H9 (cell line): ENCODE measurements around the gene TRIM39. TPM values are rescaled to one million over a fixed set of nuclear protein-coding genes. Genes with fewer than 3 reads are reported as not detected.

Source experiments
- DNase-seq: peaks from one replicate; pipeline ENCODE4 v3.0.0-alpha.2; 2017
- H2AFZ ChIP-seq: one replicate; pipeline ENCODE4 v1.6.1; 2013; ENCODE audit warnings: mild to moderate bottlenecking, low read length, control low read depth, moderate library complexity
- H2AK5ac ChIP-seq: 2 replicates; pipeline ENCODE4 v1.6.1; 2013; ENCODE audit warnings: low read length, control low read depth, mixed read lengths; ENCODE audit not compliant: insufficient read length
- H2BK120ac ChIP-seq: one replicate; pipeline ENCODE4 v1.6.1; 2013; ENCODE audit warnings: low read depth, mild to moderate bottlenecking, low read length, control low read depth, inconsistent platforms; ENCODE audit not compliant: poor library complexity, severe bottlenecking
- H2BK12ac ChIP-seq: 2 replicates; pipeline ENCODE4 v1.6.1; 2013; ENCODE audit warnings: low read length, control low read depth, mixed read lengths, low read depth; ENCODE audit not compliant: insufficient read length
- H2BK15ac ChIP-seq: 2 replicates; pipeline ENCODE4 v1.6.1; 2013; ENCODE audit warnings: low read depth, low read length, control low read depth
- H2BK20ac ChIP-seq: one replicate; pipeline ENCODE4 v1.6.1; 2013; ENCODE audit warnings: low read depth, mild to moderate bottlenecking, low read length, control low read depth, inconsistent platforms; ENCODE audit not compliant: poor library complexity, severe bottlenecking
- H2BK5ac ChIP-seq: 2 replicates; pipeline ENCODE4 v1.6.1; 2013; ENCODE audit warnings: low read length, control low read depth, mixed read lengths; ENCODE audit not compliant: insufficient read length
- H3K14ac ChIP-seq: 2 replicates; pipeline ENCODE4 v1.6.1; 2013; ENCODE audit warnings: low read length, control low read depth; ENCODE audit not compliant: insufficient read depth
- H3K18ac ChIP-seq: 2 replicates; pipeline ENCODE4 v1.6.1; 2013; ENCODE audit warnings: low read depth, mild to moderate bottlenecking, mixed read lengths, low read length, control low read depth; ENCODE audit not compliant: insufficient read length
- H3K23ac ChIP-seq: 2 replicates; pipeline ENCODE4 v1.6.1; 2013; ENCODE audit warnings: low read length, control low read depth, mixed read lengths, low read depth; ENCODE audit not compliant: insufficient read length
- H3K23me2 ChIP-seq: 2 replicates; pipeline ENCODE4 v1.6.1; 2013; ENCODE audit warnings: low read depth, mild to moderate bottlenecking, mixed read lengths, low read length, control low read depth; ENCODE audit not compliant: insufficient read length, poor library complexity, severe bottlenecking
- H3K27ac ChIP-seq: 2 replicates; pipeline ENCODE4 v1.5.1; 2013; ENCODE audit warnings: low read length, control low read depth, mixed read lengths, low read depth; ENCODE audit not compliant: insufficient read length
- H3K27me3 ChIP-seq: 2 replicates; pipeline ENCODE4 v1.6.1; 2013; ENCODE audit warnings: low read length, control low read depth, inconsistent platforms; ENCODE audit not compliant: insufficient read depth
- H3K4ac ChIP-seq: 2 replicates; pipeline ENCODE4 v1.6.1; 2013; ENCODE audit warnings: low read depth, mild to moderate bottlenecking, control low read depth, inconsistent platforms, low read length, moderate library complexity
- H3K4me1 ChIP-seq: 2 replicates; pipeline ENCODE4 v1.6.1; 2013; ENCODE audit warnings: low read length, control low read depth, inconsistent platforms; ENCODE audit not compliant: insufficient read depth
- H3K4me2 ChIP-seq: 2 replicates; pipeline ENCODE4 v1.6.1; 2013; ENCODE audit warnings: low read length, control low read depth, mixed read lengths; ENCODE audit not compliant: insufficient read length, insufficient read depth
- H3K56ac ChIP-seq: 2 replicates; pipeline ENCODE4 v1.6.1; 2013; ENCODE audit warnings: low read depth, mild to moderate bottlenecking, mixed read lengths, low read length, control low read depth; ENCODE audit not compliant: insufficient read length
- H3K79me1 ChIP-seq: 2 replicates; pipeline ENCODE4 v1.6.1; 2013; ENCODE audit warnings: low read depth, mild to moderate bottlenecking, moderate library complexity, low read length, control low read depth, inconsistent platforms; ENCODE audit not compliant: insufficient read depth, poor library complexity, severe bottlenecking
- H3K79me2 ChIP-seq: 2 replicates; pipeline ENCODE4 v1.6.1; 2013; ENCODE audit warnings: low read length, control low read depth, inconsistent platforms; ENCODE audit not compliant: insufficient read depth
- H3K9ac ChIP-seq: 2 replicates; pipeline ENCODE4 v1.6.1; 2013; ENCODE audit warnings: low read length, control low read depth, mixed read lengths; ENCODE audit not compliant: insufficient read length; ENCODE audit errors: extremely low read depth
- H3K9me3 ChIP-seq: one replicate; pipeline ENCODE4 v1.6.1; 2013; ENCODE audit warnings: low read depth, low read length, inconsistent platforms; ENCODE audit not compliant: control insufficient read depth
- H3T11ph ChIP-seq: one replicate; pipeline ENCODE4 v1.6.1; 2013; ENCODE audit warnings: mild to moderate bottlenecking, low read length, control low read depth, inconsistent platforms
- H4K20me1 ChIP-seq: one replicate; pipeline ENCODE4 v1.6.1; 2013; ENCODE audit not compliant: control insufficient read depth, insufficient read length, insufficient read depth
- H4K5ac ChIP-seq: 2 replicates; pipeline ENCODE4 v1.6.1; 2013; ENCODE audit warnings: low read depth, mild to moderate bottlenecking, mixed read lengths, low read length, control low read depth; ENCODE audit not compliant: insufficient read length
- H4K8ac ChIP-seq: replicated peaks from 2 replicates; pipeline ENCODE4 v1.6.1; 2013; ENCODE audit warnings: low read length, control low read depth, mixed read lengths, low read depth; ENCODE audit not compliant: insufficient read length
- H4K91ac ChIP-seq: 2 replicates; pipeline ENCODE4 v1.6.1; 2013; ENCODE audit warnings: low read depth, mild to moderate bottlenecking, moderate library complexity, mixed read lengths, low read length, control low read depth; ENCODE audit not compliant: insufficient read length
- H3K27ac Mint-ChIP-seq, 3 experiments: 2 replicates in 2 of 3; 3 replicates in 1 of 3; pipeline ENCODE4 v1.8.0; 2020 to 2021; ENCODE audit warnings: mixed read lengths in 3 of 3, mild to moderate bottlenecking in 1 of 3, moderate library complexity in 1 of 3
- H3K27me3 Mint-ChIP-seq: 2 replicates; pipeline ENCODE4 v1.8.0; 2021; ENCODE audit warnings: low read depth, mild to moderate bottlenecking, moderate library complexity, mixed read lengths
- H3K36me3 Mint-ChIP-seq, 3 experiments: 2 replicates in 2 of 3; 3 replicates in 1 of 3; pipeline ENCODE4 v1.8.0; 2020 to 2021; ENCODE audit warnings: low read depth in 3 of 3, mixed read lengths in 3 of 3; ENCODE audit not compliant: insufficient read depth in 1 of 3
- H3K4me1 Mint-ChIP-seq, 2 experiments: 2 replicates each; pipeline ENCODE4 v1.8.0; 2020; ENCODE audit warnings: mixed read lengths in 2 of 2
- H3K4me3 Mint-ChIP-seq, 2 experiments: 2 replicates in 1 of 2; 3 replicates in 1 of 2; pipeline ENCODE4 v1.8.0; 2020 to 2021; ENCODE audit warnings: mild to moderate bottlenecking in 2 of 2, mixed read lengths in 2 of 2, moderate library complexity in 1 of 2
- H3K9me3 Mint-ChIP-seq, 2 experiments: 2 replicates in 1 of 2; 3 replicates in 1 of 2; pipeline ENCODE4 v1.8.0; 2020; ENCODE audit warnings: mild to moderate bottlenecking in 2 of 2, mixed read lengths in 2 of 2, moderate library complexity in 1 of 2
- WGBS: extraction: QIAGEN DNeasy Blood & Tissue Kit; methylation state at CpG from one replicate; pipeline ENCODE4 v1.1.7; 2013; ENCODE audit warnings: missing lambda C conversion rate, low lambda C conversion rate, mixed read lengths; ENCODE audit not compliant: insufficient read length; ENCODE audit errors: extremely low coverage; 5-methylcytosine and 5-hydroxymethylcytosine counted together
- total RNA-seq: library from RNA; stranded (reverse); gene quantifications from 2 replicates; pipeline ENCODE4 v1.2.1, GENCODE V29; 2021
- TF ChIP-seq, protein P1 (sequence below): fragments of 200-600 bp; sonication (generic); conservative IDR thresholded peaks from 3 replicates; pipeline ENCODE4 v1.8.0; 2021; ENCODE audit warnings: antibody characterized with exemption, mild to moderate bottlenecking

The TRIM39 gene
- total RNA-seq, 1 experiment from 2014 or later, result 26.2 TPM

DNA sequence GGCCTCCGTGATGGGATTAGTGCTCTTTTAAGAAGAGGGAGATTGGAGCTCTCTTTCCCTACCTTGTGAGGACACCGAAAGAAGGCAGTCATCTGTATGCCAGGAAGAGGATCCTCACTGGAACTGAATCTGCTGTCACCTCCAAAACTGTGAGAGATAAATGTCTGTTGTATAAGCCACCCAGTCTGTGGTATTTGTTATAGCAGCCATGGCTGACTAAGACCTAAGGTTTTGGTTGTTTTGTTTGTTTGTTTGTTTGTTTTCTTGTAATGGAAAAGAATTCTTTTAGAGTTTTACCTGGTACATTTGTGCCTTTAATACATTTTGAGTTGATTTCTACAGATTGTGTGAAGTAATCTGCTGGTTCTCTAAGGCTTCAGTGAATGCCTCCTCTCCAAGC lies 25.8 kb downstream of the TRIM39 start:
- Mint-ChIP-seq H3K4me1 (peaks cover 5 to 6% of the 10 kb centered on the region in 2 experiments), H3K36me3 (peaks cover 0 to 2% (median 0%) of the 10 kb centered on the region in 3 experiments; a peak in 2 of 7 replicates), H3K27me3 (peaks cover 5% of the 10 kb centered on the region), H3K9me3 (no peaks in the 10 kb centered on the region), H3K4me3 (no peak overlapping the region), H3K27ac (no peak overlapping the region)
- Histone ChIP-seq H3K27ac (no peak overlapping the region), H3K9me3 (no peaks in the 10 kb centered on the region), H4K8ac (no peak overlapping the region), H3K23me2 (no peaks in the 10 kb centered on the region), H3K4ac (no peak overlapping the region), H3K79me2 (no peaks in the 10 kb centered on the region), H4K91ac (no peak overlapping the region), H3K4me2 (no peak overlapping the region), H3K4me1 (no peaks in the 10 kb centered on the region), H2BK15ac (no peak overlapping the region), H4K5ac (no peak overlapping the region), H2AK5ac (no peak overlapping the region), H2BK20ac (no peak overlapping the region), H3K56ac (no peak overlapping the region), H3K23ac (no peak overlapping the region), H2BK120ac (no peak overlapping the region), H3K14ac (no peak overlapping the region), H3K9ac (no peak overlapping the region), H3K79me1 (no peaks in the 10 kb centered on the region), H3K18ac (no peak overlapping the region), H2BK12ac (no peak overlapping the region), H4K20me1 (no peaks in the 10 kb centered on the region), H3T11ph (no peak overlapping the region), H2BK5ac (no peak overlapping the region), H3K27me3 (no peaks in the 10 kb centered on the region), H2AFZ (no peak overlapping the region)
- DNase-seq, result no peak
- TF ChIP-seq, protein P1, sequence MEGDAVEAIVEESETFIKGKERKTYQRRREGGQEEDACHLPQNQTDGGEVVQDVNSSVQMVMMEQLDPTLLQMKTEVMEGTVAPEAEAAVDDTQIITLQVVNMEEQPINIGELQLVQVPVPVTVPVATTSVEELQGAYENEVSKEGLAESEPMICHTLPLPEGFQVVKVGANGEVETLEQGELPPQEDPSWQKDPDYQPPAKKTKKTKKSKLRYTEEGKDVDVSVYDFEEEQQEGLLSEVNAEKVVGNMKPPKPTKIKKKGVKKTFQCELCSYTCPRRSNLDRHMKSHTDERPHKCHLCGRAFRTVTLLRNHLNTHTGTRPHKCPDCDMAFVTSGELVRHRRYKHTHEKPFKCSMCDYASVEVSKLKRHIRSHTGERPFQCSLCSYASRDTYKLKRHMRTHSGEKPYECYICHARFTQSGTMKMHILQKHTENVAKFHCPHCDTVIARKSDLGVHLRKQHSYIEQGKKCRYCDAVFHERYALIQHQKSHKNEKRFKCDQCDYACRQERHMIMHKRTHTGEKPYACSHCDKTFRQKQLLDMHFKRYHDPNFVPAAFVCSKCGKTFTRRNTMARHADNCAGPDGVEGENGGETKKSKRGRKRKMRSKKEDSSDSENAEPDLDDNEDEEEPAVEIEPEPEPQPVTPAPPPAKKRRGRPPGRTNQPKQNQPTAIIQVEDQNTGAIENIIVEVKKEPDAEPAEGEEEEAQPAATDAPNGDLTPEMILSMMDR, result no peak
- WGBS, result no CpG with 5 or more reads among the region's 2 CpGs
